ENCODE results near the gene NTRK3. TPM values are rescaled to one million over a fixed set of nuclear protein-coding genes. Genes with fewer than 3 reads are reported as not detected.

Gene NTRK3
- polyA plus RNA-seq, 1 donor (not counting 4 experiments of a cell fraction or from before 2014, with no cell fraction given): not detected

DNA sequence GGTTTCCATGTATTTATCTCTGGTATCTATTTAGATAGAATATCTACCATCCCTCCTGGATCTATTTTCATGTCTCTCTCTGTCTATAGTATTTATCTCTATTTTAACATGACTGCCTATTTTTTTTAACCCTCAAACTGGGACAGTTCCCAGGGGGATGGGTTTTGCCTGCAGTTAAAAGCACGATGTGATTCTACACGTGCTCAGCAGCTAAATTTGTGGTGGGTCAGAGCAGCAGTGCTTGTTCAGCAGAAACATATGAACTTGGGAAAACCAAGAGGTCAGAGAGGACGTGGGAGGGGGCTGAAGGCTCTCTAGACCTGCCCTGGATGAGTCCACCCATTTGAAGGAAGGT is 189.2 kb downstream of the NTRK3 start:
- Histone ChIP-seq H4K20me1 (ENCODE audit: control insufficient read depth, extremely low read depth, insufficient read depth, low read length) (no peaks in the 10 kb centered on the region), H3K9me1 (ENCODE audit: control insufficient read depth, extremely low read depth, insufficient read depth, low read length) (no peaks in the 10 kb centered on the region), H3K4me3 (ENCODE audit: control insufficient read depth in 2 of 3, extremely low read depth in 1 of 3, insufficient read depth in 2 of 3, low read depth in 1 of 3, low read length in 3 of 3) (no peak overlapping the region), H3K9ac (ENCODE audit: control insufficient read depth, extremely low read depth, insufficient read depth, low read length) (no peak overlapping the region), H3K36me3 (ENCODE audit: control insufficient read depth in 2 of 2, extremely low read depth in 1 of 2, insufficient read depth in 2 of 2, low read length in 2 of 2) (no peaks in the 10 kb centered on the region), H3K27me3 (ENCODE audit: control insufficient read depth, extremely low read depth, insufficient read depth, low read length) (no peaks in the 10 kb centered on the region), H3K79me2 (ENCODE audit: control insufficient read depth, insufficient read depth, low read length) (no peaks in the 10 kb centered on the region), H3K27ac (ENCODE audit: control insufficient read depth, insufficient read depth, low read length) (no peak overlapping the region), H3K4me1 (ENCODE audit: control insufficient read depth, extremely low read depth, insufficient read depth, low read length) (no peaks in the 10 kb centered on the region), H3K9me3 (ENCODE audit: control insufficient read depth, low read depth, low read length) (no peaks in the 10 kb centered on the region), H3K4me2 (ENCODE audit: control insufficient read depth, extremely low read depth, insufficient read depth, low read depth, low read length) (no peak overlapping the region), H2AFZ (ENCODE audit: control insufficient read depth, low read length) (no peak overlapping the region)
- dilution Hi-C loops (cut with MboI; ENCODE audit: extremely low pct_ligation_motif_present, low sequenced_read_pairs): no loop called here
- DNase-seq (ENCODE audit: low read depth, low spot score): no peak
- TF ChIP-seq, protein P1, sequence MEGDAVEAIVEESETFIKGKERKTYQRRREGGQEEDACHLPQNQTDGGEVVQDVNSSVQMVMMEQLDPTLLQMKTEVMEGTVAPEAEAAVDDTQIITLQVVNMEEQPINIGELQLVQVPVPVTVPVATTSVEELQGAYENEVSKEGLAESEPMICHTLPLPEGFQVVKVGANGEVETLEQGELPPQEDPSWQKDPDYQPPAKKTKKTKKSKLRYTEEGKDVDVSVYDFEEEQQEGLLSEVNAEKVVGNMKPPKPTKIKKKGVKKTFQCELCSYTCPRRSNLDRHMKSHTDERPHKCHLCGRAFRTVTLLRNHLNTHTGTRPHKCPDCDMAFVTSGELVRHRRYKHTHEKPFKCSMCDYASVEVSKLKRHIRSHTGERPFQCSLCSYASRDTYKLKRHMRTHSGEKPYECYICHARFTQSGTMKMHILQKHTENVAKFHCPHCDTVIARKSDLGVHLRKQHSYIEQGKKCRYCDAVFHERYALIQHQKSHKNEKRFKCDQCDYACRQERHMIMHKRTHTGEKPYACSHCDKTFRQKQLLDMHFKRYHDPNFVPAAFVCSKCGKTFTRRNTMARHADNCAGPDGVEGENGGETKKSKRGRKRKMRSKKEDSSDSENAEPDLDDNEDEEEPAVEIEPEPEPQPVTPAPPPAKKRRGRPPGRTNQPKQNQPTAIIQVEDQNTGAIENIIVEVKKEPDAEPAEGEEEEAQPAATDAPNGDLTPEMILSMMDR (optimal IDR thresholded peaks at IDR 0.05 in 1 of 3, IDR thresholded peaks at IDR 0.05 in 1 of 3, conservative IDR thresholded peaks at IDR 0.05 in 1 of 3; ENCODE audit: extremely low read depth in 1 of 3, insufficient read depth in 2 of 3, low read length in 3 of 3): no peak
- TF ChIP-seq EZH2 (IDR thresholded peaks at IDR 0.05; ENCODE audit: low read length): no peak
- no peak for FAIRE-seq

DNA sequence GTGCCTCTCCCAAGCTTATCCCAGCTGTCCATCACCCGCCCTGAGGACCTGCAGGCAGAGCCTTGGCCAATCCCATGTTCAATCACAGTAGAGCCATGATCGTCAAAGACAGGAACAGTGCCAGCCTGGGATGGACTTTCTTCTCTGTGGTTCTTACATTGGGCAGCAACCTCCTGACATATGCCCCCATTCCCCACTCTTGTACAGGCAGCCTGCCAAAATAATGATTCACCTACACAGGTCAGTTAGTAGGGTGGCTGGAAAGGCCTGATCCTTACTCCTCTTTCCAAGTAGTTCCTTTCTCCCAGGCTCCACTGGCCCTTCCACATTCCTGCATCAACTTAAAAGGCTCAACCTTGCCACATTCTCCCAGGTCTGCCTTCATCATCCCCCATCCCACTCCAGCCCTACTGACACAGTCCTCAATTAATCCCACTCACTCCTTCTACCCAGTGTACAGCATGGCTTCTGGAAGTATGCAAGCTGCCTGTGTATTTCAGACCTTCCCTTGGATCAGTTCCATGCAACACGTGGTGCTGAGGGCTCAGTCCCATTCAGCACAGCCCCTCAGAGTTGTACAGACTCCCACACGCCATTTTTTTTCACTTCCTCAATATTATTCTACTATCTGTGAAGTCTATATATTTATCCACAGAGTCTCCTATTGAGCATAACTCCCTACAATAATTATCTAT is 189.8 kb downstream of the NTRK3 start:
- H3K9me1 ChIP-seq (ENCODE audit: control insufficient read depth, extremely low read depth, insufficient read depth, low read length): no peaks in the 10 kb centered on the region

More for the DNA sequence above, 189.8 kb downstream of the NTRK3 start:
- Histone ChIP-seq H3K4me2 (ENCODE audit: control insufficient read depth, extremely low read depth, insufficient read depth, low read depth, low read length) (no peak overlapping the region), H3K36me3 (ENCODE audit: control insufficient read depth in 2 of 2, extremely low read depth in 1 of 2, insufficient read depth in 2 of 2, low read length in 2 of 2) (no peaks in the 10 kb centered on the region), H3K9ac (ENCODE audit: control insufficient read depth, extremely low read depth, insufficient read depth, low read length) (no peak overlapping the region), H3K27ac (ENCODE audit: control insufficient read depth, insufficient read depth, low read length) (no peak overlapping the region), H3K27me3 (ENCODE audit: control insufficient read depth, extremely low read depth, insufficient read depth, low read length) (no peaks in the 10 kb centered on the region), H3K4me3 (ENCODE audit: control insufficient read depth in 2 of 3, extremely low read depth in 1 of 3, insufficient read depth in 2 of 3, low read depth in 1 of 3, low read length in 3 of 3) (no peak overlapping the region), H3K79me2 (ENCODE audit: control insufficient read depth, insufficient read depth, low read length) (no peaks in the 10 kb centered on the region), H3K4me1 (ENCODE audit: control insufficient read depth, extremely low read depth, insufficient read depth, low read length) (no peaks in the 10 kb centered on the region), H2AFZ (ENCODE audit: control insufficient read depth, low read length) (no peak overlapping the region), H4K20me1 (ENCODE audit: control insufficient read depth, extremely low read depth, insufficient read depth, low read length) (no peaks in the 10 kb centered on the region), H3K9me3 (ENCODE audit: control insufficient read depth, low read depth, low read length) (no peaks in the 10 kb centered on the region)
- no peak for TF ChIP-seq EZH2 (IDR thresholded peaks at IDR 0.05; ENCODE audit: low read length)
- TF ChIP-seq, protein P1 (optimal IDR thresholded peaks at IDR 0.05 in 1 of 3, IDR thresholded peaks at IDR 0.05 in 1 of 3, conservative IDR thresholded peaks at IDR 0.05 in 1 of 3; ENCODE audit: extremely low read depth in 1 of 3, insufficient read depth in 2 of 3, low read length in 3 of 3): no peak
- FAIRE-seq: no peak
- DNase-seq (ENCODE audit: low read depth, low spot score): no peak
- dilution Hi-C loops (cut with MboI; ENCODE audit: extremely low pct_ligation_motif_present, low sequenced_read_pairs): no loop called here
